Measurements from ENCODE around the gene NAALADL2.

NAALADL2 gene

GRCh38 chr3:174859114-174859735, at the start of gene NAALADL2:
Gene NAALADL2, plus strand, starts transcription at chr3:174859334.
- DNase-seq (ENCODE audit: low spot score) = no peak

GRCh38 chr3:174810254-174810653, 48.9 kb upstream of the NAALADL2 start:
- DNase-seq (ENCODE audit: low spot score) = no peak

GRCh38 chr3:174812172-174812862, 46.8 kb upstream of the NAALADL2 start:
- DNase-seq (ENCODE audit: low spot score) = no peak

GRCh38 chr3:174815750-174816149, 43.4 kb upstream of the NAALADL2 start:
- DNase-seq (ENCODE audit: low spot score) = no peak

- no peak for DNase-seq (ENCODE audit: low spot score)
These were observed 38.2 kb upstream of the NAALADL2 start for GRCh38 chr3:174820885-174821284.

- no peak for DNase-seq (ENCODE audit: low spot score)
These were observed 37.7 kb upstream of the NAALADL2 start for GRCh38 chr3:174821477-174821876.

- DNase-seq (ENCODE audit: low spot score) = no peak
These were observed 36.8 kb upstream of the NAALADL2 start for GRCh38 chr3:174822320-174822719.

GRCh38 chr3:174826069-174826468, 33.1 kb upstream of the NAALADL2 start:
- DNase-seq (ENCODE audit: low spot score) = no peak

- no peak for DNase-seq (ENCODE audit: low spot score)
These were observed 14.4 kb upstream of the NAALADL2 start for GRCh38 chr3:174844746-174845145.

GRCh38 chr3:174846055-174846454, 13.1 kb upstream of the NAALADL2 start:
- DNase-seq (ENCODE audit: low spot score) = no peak

- no peak for DNase-seq (ENCODE audit: low spot score)
These were observed 4.1 kb upstream of the NAALADL2 start for GRCh38 chr3:174854987-174855386.

GRCh38 chr3:174857301-174857700, 1.8 kb upstream of the NAALADL2 start:
- no peak for DNase-seq (ENCODE audit: low spot score)

- no peak for DNase-seq (ENCODE audit: low spot score)
These were observed 781 bp upstream of the NAALADL2 start for GRCh38 chr3:174858353-174858752.

- no peak for DNase-seq (ENCODE audit: low spot score)
These were observed 622 bp downstream of the NAALADL2 start for GRCh38 chr3:174859756-174860155.

GRCh38 chr3:174862101-174862500, 3.0 kb downstream of the NAALADL2 start:
- peak; percentile 7 for DNase-seq (ENCODE audit: low spot score)

- no peak for DNase-seq (ENCODE audit: low spot score)
These were observed 3.5 kb downstream of the NAALADL2 start for GRCh38 chr3:174862666-174863065.

GRCh38 chr3:174863488-174863887, 4.4 kb downstream of the NAALADL2 start:
- DNase-seq (ENCODE audit: low spot score) = no peak

- no peak for DNase-seq (ENCODE audit: low spot score)
These were observed 10.3 kb downstream of the NAALADL2 start for GRCh38 chr3:174869448-174869847.

GRCh38 chr3:174873832-174874657, 14.9 kb downstream of the NAALADL2 start:
- DNase-seq (ENCODE audit: low spot score) = no peak

GRCh38 chr3:174882789-174883188, 23.7 kb downstream of the NAALADL2 start:
- no peak for DNase-seq (ENCODE audit: low spot score)

GRCh38 chr3:174883881-174884675, 24.9 kb downstream of the NAALADL2 start:
- no peak for DNase-seq (ENCODE audit: low spot score)

Measured in RKO (cell line).